ENCODE results near the gene GPD2.

- no peak for TF ChIP-seq ZNF473 (tag by site-specific recombination; IDR thresholded peaks at IDR 0.05)
- no peak for TF ChIP-seq CTCF (tag by site-specific recombination; IDR thresholded peaks at IDR 0.05)
- TF ChIP-seq ZNF654 (tag by site-specific recombination; IDR thresholded peaks at IDR 0.05; ENCODE audit: low read depth) = no peak
- TF ChIP-seq ZNF274 (IDR thresholded peaks at IDR 0.05; ENCODE audit: low read length) = no peak
- no peak for TF ChIP-seq ZNF274 (tag by site-specific recombination; IDR thresholded peaks at IDR 0.05; ENCODE audit: borderline replicate concordance)
Observed at GRCh38 chr2:156522864-156523440, 86.8 kb downstream of the GPD2 start.
